SK-N-SH (cell line): ENCODE data around the gene SLC1A2. TPM values are rescaled to one million over a fixed set of nuclear protein-coding genes. Genes with fewer than 3 reads are reported as not detected.

Experiments
- CTCF ChIA-PET: fragments of 300-600, 350-600 bp; formaldehyde crosslinking; extraction: SDS; loops from one replicate; lab custom pipeline; 2021; lab: Yijun Ruan, JAX
- POLR2A ChIA-PET: fragments of 350-600 bp; sonication (Branson Sonifier 250); formaldehyde crosslinking; extraction: SDS; loops from one replicate; lab custom pipeline; 2020; ENCODE audit warnings: antibody characterized with exemption, inconsistent platforms; lab: Yijun Ruan, JAX
- DNase-seq: peaks from one replicate; pipeline ENCODE4 v3.0.0; 2012
- H2AFZ ChIP-seq: fragments of 200-600 bp; sonication (generic); 2 replicates; pipeline ENCODE4 v1.8.1; 2016; ENCODE audit warnings: antibody characterized with exemption, mild to moderate bottlenecking, low read depth
- H3F3A ChIP-seq: fragments of 200-600 bp; sonication (generic); replicated peaks from 2 replicates; pipeline ENCODE3; 2016; ENCODE audit warnings: antibody characterized with exemption, mild to moderate bottlenecking; ENCODE audit not compliant: insufficient read depth
- H3K27ac ChIP-seq, 2 experiments: fragments of 200-500 bp in 1 of 2; fragments of 200-600 bp in 1 of 2; sonication (Bioruptor generic) in 1 of 2; sonication (generic), shearing (Covaris generic) in 1 of 2; 2 replicates each; pipeline versions ENCODE4 v1.5.1 to v1.6.1; 2014 to 2016; ENCODE audit warnings: low read depth in 2 of 2, inconsistent platforms in 1 of 2, low read length in 1 of 2, mild to moderate bottlenecking in 1 of 2, mixed read lengths in 1 of 2
- H3K27me3 ChIP-seq: fragments of 200-600 bp; sonication (generic), shearing (Covaris generic); 2 replicates; pipeline ENCODE4 v1.6.1; 2016; ENCODE audit warnings: mixed run types; ENCODE audit not compliant: insufficient read depth
- H3K36me3 ChIP-seq, 2 experiments: fragments of 200-500 bp in 1 of 2; fragments of 200-600 bp in 1 of 2; sonication (Bioruptor generic) in 1 of 2; sonication (generic) in 1 of 2; replicated peaks in 1 of 2; 2 replicates each; pipeline versions ENCODE3 to v1.5.1; 2014 to 2016; ENCODE audit warnings: low read length in 1 of 2, mild to moderate bottlenecking in 1 of 2; ENCODE audit not compliant: insufficient read depth in 2 of 2, control insufficient read depth in 1 of 2
- H3K4me1 ChIP-seq, 2 experiments: fragments of 200-500 bp in 1 of 2; fragments of 200-600 bp in 1 of 2; sonication (Bioruptor generic) in 1 of 2; sonication (generic), shearing (Covaris generic) in 1 of 2; 2 replicates each; pipeline versions ENCODE4 v1.5.1 to v1.6.1; 2014 to 2016; ENCODE audit warnings: low read depth in 1 of 2, low read length in 1 of 2, mixed run types in 1 of 2; ENCODE audit not compliant: insufficient read depth in 2 of 2, control insufficient read depth in 1 of 2
- H3K4me2 ChIP-seq: fragments of 200-600 bp; sonication (generic), shearing (Covaris generic); 2 replicates; pipeline ENCODE4 v1.6.1; 2017; ENCODE audit warnings: mixed run types
- H3K4me3 ChIP-seq, 2 experiments: fragments of 200-500 bp in 1 of 2; fragments of 200-600 bp in 1 of 2; sonication (Bioruptor generic) in 1 of 2; sonication (generic), shearing (Covaris generic) in 1 of 2; 2 replicates each; pipeline versions ENCODE4 v1.5.1 to v1.8.1; 2014 to 2016; ENCODE audit warnings: low read depth in 2 of 2, inconsistent platforms in 1 of 2, low read length in 1 of 2, mild to moderate bottlenecking in 1 of 2, mixed read lengths in 1 of 2, moderate library complexity in 1 of 2
- H3K79me2 ChIP-seq: fragments of 200-600 bp; sonication (generic); 2 replicates; pipeline ENCODE4 v1.8.1; 2017; ENCODE audit warnings: mild to moderate bottlenecking; ENCODE audit not compliant: insufficient read depth
- H3K9ac ChIP-seq: fragments of 200-600 bp; sonication (generic); 2 replicates; pipeline ENCODE4 v1.6.1; 2017; ENCODE audit warnings: mixed run types
- H3K9me2 ChIP-seq: fragments of 200-600 bp; sonication (generic); 2 replicates; pipeline ENCODE4 v1.6.1; 2017; ENCODE audit warnings: mixed run types
- H3K9me3 ChIP-seq: fragments of 200-600 bp; sonication (generic); 2 replicates; pipeline ENCODE4 v1.6.1; 2017; ENCODE audit warnings: mixed run types, mild to moderate bottlenecking, moderate library complexity
- H4K20me1 ChIP-seq: fragments of 200-600 bp; sonication (generic); 2 replicates; pipeline ENCODE4 v1.6.1; 2017; ENCODE audit warnings: mild to moderate bottlenecking, mixed run types; ENCODE audit not compliant: insufficient read depth
- ELF1 ChIP-seq: IDR thresholded peaks from 2 replicates; pipeline ENCODE4 v1.4.0; 2012
- FOSL2 ChIP-seq: IDR thresholded peaks from 2 replicates; pipeline ENCODE4 v1.4.0; 2012; ENCODE audit warnings: low read depth, mild to moderate bottlenecking, moderate library complexity, borderline replicate concordance
- FOXJ3 ChIP-seq: sonication (generic); formaldehyde crosslinking; IDR thresholded peaks from 2 replicates; pipeline ENCODE4 v1.5.1; 2020; ENCODE audit warnings: mild to moderate bottlenecking, missing genetic modification reagents
- FOXM1 ChIP-seq: IDR thresholded peaks from 2 replicates; pipeline ENCODE4 v1.4.0; 2012; ENCODE audit warnings: low read depth, mild to moderate bottlenecking
- GABPA ChIP-seq: IDR thresholded peaks from 2 replicates; pipeline ENCODE4 v1.4.0; 2012; ENCODE audit warnings: low read depth, mild to moderate bottlenecking
- GATA2 ChIP-seq: sonication (generic); formaldehyde crosslinking; IDR thresholded peaks from 2 replicates; pipeline ENCODE4 v1.5.0; 2020; ENCODE audit warnings: mild to moderate bottlenecking, missing genetic modification reagents
- JUND ChIP-seq: IDR thresholded peaks from 2 replicates; pipeline ENCODE4 v1.4.0; 2012
- MEF2A ChIP-seq: IDR thresholded peaks from 2 replicates; pipeline ENCODE4 v1.4.0; 2012; ENCODE audit warnings: low read depth, borderline replicate concordance
- NRF1 ChIP-seq: IDR thresholded peaks from 2 replicates; pipeline ENCODE4 v1.6.1; 2012; ENCODE audit warnings: low read depth, mild to moderate bottlenecking, low read length
- POLR2AphosphoS5 ChIP-seq: IDR thresholded peaks from 2 replicates; pipeline ENCODE4 v1.6.1; 2012; ENCODE audit warnings: low read depth, low read length
- RAD21 ChIP-seq: IDR thresholded peaks from 2 replicates; pipeline ENCODE4 v1.6.1; 2012; ENCODE audit warnings: mild to moderate bottlenecking, low read length
- RCOR1 ChIP-seq: fragments of 150-350 bp; IDR thresholded peaks from 2 replicates; pipeline ENCODE4 v1.6.1; 2017; ENCODE audit warnings: antibody characterized with exemption, low read length
- RXRA ChIP-seq: IDR thresholded peaks from 2 replicates; pipeline ENCODE4 v1.4.0; 2012; ENCODE audit warnings: low read depth, mild to moderate bottlenecking, borderline replicate concordance
- SIN3A ChIP-seq: IDR thresholded peaks from 2 replicates; pipeline ENCODE4 v1.6.1; 2012; ENCODE audit warnings: low read depth, mild to moderate bottlenecking, low read length, moderate library complexity, borderline replicate concordance
- SMC3 ChIP-seq: IDR thresholded peaks from 2 replicates; pipeline ENCODE4 v1.6.1; 2012; ENCODE audit warnings: low read depth, low read length, improper control_type of control experiment
- TCF12 ChIP-seq: IDR thresholded peaks from 2 replicates; pipeline ENCODE4 v1.4.0; 2012
- TEAD4 ChIP-seq: IDR thresholded peaks from 2 replicates; pipeline ENCODE4 v1.4.0; 2012; ENCODE audit warnings: mild to moderate bottlenecking, borderline replicate concordance; ENCODE audit not compliant: insufficient read depth
- WGBS: methylation state at CpG from one replicate; pipeline ENCODE4 v1.1.6; 2017; ENCODE audit warnings: low lambda C conversion rate; 5-methylcytosine and 5-hydroxymethylcytosine counted together
- polyA plus RNA-seq, 3 experiments: library from polyadenylated mRNA; depleted of rRNA; stranded (reverse); fragments of >200 nt; gene quantifications; 2 replicates each; pipeline ENCODE4 v1.2.3, GENCODE V29; 2012
- TF ChIP-seq, protein P1 (sequence below): fragments of 150-350 bp; IDR thresholded peaks from 2 replicates; pipeline ENCODE4 v1.6.1; 2017; ENCODE audit warnings: antibody characterized with exemption, low read length, low read depth, borderline replicate concordance
- TF ChIP-seq, protein P2 (sequence below): fragments of 200-600 bp; sonication (generic); IDR thresholded peaks from 2 replicates; pipeline ENCODE4 v1.6.1; 2017; ENCODE audit warnings: antibody characterized with exemption, mild to moderate bottlenecking, moderate library complexity
- TF ChIP-seq, protein P3 (sequence below): IDR thresholded peaks from 2 replicates; pipeline ENCODE4 v1.4.0; 2012; ENCODE audit warnings: low read depth, borderline replicate concordance
- TF ChIP-seq, protein P4 (sequence below): IDR thresholded peaks from 2 replicates; pipeline ENCODE4 v1.4.0; 2012; ENCODE audit warnings: low read depth

Gene SLC1A2
- polyA plus RNA-seq, 1 of the 3 experiments (the other 2 are of a cell fraction): under 0.01 TPM

DNA sequence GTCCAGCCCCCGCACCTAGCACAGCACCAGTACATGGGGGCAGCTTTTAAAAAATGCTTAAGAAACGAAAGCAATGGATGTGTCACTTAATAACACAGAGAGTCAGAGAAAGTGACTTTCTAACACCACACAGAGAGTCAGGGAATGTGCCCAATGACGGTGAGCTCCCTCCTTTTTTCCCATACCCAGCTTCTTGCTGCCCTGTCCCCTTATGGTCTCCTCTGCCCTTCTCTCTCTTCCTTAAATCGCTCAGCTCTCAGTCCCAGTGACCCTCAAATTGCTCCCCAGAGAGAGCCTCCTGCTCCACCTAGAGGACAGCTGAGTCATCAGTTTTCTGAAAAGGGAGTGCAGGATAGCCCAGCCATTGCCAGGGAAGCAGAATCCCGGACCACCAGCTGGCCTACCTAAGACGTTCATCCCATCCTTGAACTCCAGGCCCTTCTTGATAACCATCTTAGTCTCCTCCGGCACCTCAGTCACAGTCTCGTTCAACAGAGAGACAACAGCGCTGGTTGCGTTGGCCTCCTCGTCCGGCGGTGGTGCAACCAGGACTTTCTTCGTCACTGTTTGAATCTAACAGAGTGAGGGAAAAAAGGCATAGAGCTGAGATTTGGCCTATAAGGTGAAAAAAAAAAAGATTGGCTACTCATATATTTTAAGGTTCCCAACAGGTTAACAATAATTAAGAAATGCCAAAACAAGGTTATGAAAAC lies 113.5 kb downstream of the SLC1A2 start:
- Histone ChIP-seq H3F3A (no peaks in the 10 kb centered on the region), H3K36me3 (no peaks in the 10 kb centered on the region), H3K27ac (no peak overlapping the region), H3K4me2 (no peak overlapping the region), H3K27me3 (no peaks in the 10 kb centered on the region), H3K4me3 (no peak overlapping the region), H3K4me1 (no peaks in the 10 kb centered on the region; a peak in 1 of 4 replicates), H4K20me1 (no peaks in the 10 kb centered on the region)
- TF ChIP-seq, protein P1, sequence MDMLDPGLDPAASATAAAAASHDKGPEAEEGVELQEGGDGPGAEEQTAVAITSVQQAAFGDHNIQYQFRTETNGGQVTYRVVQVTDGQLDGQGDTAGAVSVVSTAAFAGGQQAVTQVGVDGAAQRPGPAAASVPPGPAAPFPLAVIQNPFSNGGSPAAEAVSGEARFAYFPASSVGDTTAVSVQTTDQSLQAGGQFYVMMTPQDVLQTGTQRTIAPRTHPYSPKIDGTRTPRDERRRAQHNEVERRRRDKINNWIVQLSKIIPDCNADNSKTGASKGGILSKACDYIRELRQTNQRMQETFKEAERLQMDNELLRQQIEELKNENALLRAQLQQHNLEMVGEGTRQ: no peak
- TF ChIP-seq, protein P2, sequence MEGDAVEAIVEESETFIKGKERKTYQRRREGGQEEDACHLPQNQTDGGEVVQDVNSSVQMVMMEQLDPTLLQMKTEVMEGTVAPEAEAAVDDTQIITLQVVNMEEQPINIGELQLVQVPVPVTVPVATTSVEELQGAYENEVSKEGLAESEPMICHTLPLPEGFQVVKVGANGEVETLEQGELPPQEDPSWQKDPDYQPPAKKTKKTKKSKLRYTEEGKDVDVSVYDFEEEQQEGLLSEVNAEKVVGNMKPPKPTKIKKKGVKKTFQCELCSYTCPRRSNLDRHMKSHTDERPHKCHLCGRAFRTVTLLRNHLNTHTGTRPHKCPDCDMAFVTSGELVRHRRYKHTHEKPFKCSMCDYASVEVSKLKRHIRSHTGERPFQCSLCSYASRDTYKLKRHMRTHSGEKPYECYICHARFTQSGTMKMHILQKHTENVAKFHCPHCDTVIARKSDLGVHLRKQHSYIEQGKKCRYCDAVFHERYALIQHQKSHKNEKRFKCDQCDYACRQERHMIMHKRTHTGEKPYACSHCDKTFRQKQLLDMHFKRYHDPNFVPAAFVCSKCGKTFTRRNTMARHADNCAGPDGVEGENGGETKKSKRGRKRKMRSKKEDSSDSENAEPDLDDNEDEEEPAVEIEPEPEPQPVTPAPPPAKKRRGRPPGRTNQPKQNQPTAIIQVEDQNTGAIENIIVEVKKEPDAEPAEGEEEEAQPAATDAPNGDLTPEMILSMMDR: peak; percentile 59
- TF ChIP-seq TCF12 (no peak), SMC3 (peak; percentile 84), FOSL2 (peak; percentile 12; the same call in 1 of the 2 replicates), RAD21 (peak; percentile 85), NRF1 (no peak)
- TF ChIP-seq, all 33 proteins: peak for 4
- ChIA-PET POLR2A (no interaction called here), CTCF (interaction anchor here (0.6 to 3.6 kb wide), 74 partner anchors 8 to 720 kb away, joined by 3 to 55 read pairs (median 4); no protein-coding TSS in a partner anchor)
- Histone ChIP-seq H3K9me2 (no peaks in the 10 kb centered on the region), H3K9ac (no peak overlapping the region), H3K79me2 (no peaks in the 10 kb centered on the region), H2AFZ (no peak overlapping the region), H3K9me3 (no peaks in the 10 kb centered on the region)
- DNase-seq: peak; percentile 63
- WGBS: 70% methylated on average over 13 of the region's 14 CpGs

DNA sequence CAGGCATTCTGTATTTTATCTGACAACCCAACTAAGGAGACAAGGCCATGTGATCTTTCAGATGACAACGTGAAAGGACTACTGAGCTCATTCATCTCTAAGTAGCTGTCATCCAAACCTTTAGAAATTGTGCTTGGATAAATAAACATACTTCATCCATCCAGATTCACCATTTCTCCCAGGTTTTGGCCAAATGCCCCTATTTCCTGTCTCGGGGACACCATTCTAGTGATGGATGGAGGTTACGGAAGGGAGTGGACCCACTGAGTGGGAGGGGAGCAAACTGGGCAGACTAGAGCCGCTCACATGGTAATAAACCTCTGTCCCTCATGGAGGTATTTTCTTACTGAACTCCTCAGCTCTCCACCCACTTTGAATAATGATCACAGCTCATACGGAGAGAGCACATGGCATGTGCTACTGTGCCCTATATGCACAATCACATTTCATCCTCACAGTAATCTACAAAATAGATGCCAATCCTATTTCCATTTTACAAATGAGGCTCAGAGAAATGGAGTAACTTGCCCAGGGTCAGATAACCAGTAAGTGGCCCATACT lies 114.4 kb downstream of the SLC1A2 start:
- Histone ChIP-seq H3K4me3 (no peak overlapping the region), H3K9ac (no peak overlapping the region), H4K20me1 (no peaks in the 10 kb centered on the region), H3K36me3 (no peaks in the 10 kb centered on the region), H3K79me2 (no peaks in the 10 kb centered on the region), H3K27ac (no peak overlapping the region), H3F3A (no peaks in the 10 kb centered on the region), H3K4me1 (no peaks in the 10 kb centered on the region; a peak in 1 of 4 replicates), H3K9me2 (no peaks in the 10 kb centered on the region), H3K27me3 (no peaks in the 10 kb centered on the region), H3K9me3 (no peaks in the 10 kb centered on the region), H2AFZ (no peak overlapping the region), H3K4me2 (no peak overlapping the region)
- WGBS: 74% methylated on average over 5 of the region's 5 CpGs
- DNase-seq: no peak
- TF ChIP-seq FOXJ3 (CRISPR knock-in tag): no peak
- TF ChIP-seq, protein P2: no peak
- TF ChIP-seq SMC3: no peak
- no peak for TF ChIP-seq RCOR1
- no peak for TF ChIP-seq FOXM1
- TF ChIP-seq TEAD4: no peak
- TF ChIP-seq MEF2A: no peak
- TF ChIP-seq TCF12: no peak
- TF ChIP-seq GATA2 (CRISPR knock-in tag): no peak
- TF ChIP-seq, protein P3, sequence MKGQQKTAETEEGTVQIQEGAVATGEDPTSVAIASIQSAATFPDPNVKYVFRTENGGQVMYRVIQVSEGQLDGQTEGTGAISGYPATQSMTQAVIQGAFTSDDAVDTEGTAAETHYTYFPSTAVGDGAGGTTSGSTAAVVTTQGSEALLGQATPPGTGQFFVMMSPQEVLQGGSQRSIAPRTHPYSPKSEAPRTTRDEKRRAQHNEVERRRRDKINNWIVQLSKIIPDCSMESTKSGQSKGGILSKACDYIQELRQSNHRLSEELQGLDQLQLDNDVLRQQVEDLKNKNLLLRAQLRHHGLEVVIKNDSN: no peak
- no peak for TF ChIP-seq NRF1
- no peak for TF ChIP-seq RXRA
- TF ChIP-seq POLR2AphosphoS5: no peak
- TF ChIP-seq RAD21: no peak
- no peak for TF ChIP-seq GABPA
- TF ChIP-seq JUND: no peak
- no peak for TF ChIP-seq ELF1
- TF ChIP-seq, protein P4, sequence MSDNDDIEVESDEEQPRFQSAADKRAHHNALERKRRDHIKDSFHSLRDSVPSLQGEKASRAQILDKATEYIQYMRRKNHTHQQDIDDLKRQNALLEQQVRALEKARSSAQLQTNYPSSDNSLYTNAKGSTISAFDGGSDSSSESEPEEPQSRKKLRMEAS: no peak
- no peak for TF ChIP-seq SIN3A
- no peak for TF ChIP-seq FOSL2
- ChIA-PET CTCF (interaction anchor here (0.6 to 3.6 kb wide), 66 partner anchors 9 to 719 kb away, joined by 3 to 55 read pairs (median 4); no protein-coding TSS in a partner anchor), POLR2A (no interaction called here)
